Gastrocnemius medialis (tissue), 4 donors: Measurements from ENCODE around the gene CYP8B1.

ENCODE experiments used
- POLR2A ChIP-seq, 2 donors: fragments of 450-650 bp; IDR thresholded peaks; one replicate each; pipeline ENCODE4 v1.6.1; 2017; ENCODE audit warnings: antibody characterized with exemption in 2 of 2, mild to moderate bottlenecking in 2 of 2, moderate library complexity in 2 of 2
- TF ChIP-seq, protein P1 (sequence below), 5 experiments: fragments of 450-650 bp in 3 of 5; fragments of 200-600 bp in 2 of 5; sonication (generic) in 2 of 5; IDR thresholded peaks in 4 of 5; conservative IDR thresholded peaks in 1 of 5; 1 replicate in 4 of 5; 2 replicates in 1 of 5; pipeline ENCODE4 v1.5.1; 2016 to 2019; ENCODE audit warnings: antibody characterized with exemption in 5 of 5, mild to moderate bottlenecking in 3 of 5, moderate library complexity in 3 of 5

DNA sequence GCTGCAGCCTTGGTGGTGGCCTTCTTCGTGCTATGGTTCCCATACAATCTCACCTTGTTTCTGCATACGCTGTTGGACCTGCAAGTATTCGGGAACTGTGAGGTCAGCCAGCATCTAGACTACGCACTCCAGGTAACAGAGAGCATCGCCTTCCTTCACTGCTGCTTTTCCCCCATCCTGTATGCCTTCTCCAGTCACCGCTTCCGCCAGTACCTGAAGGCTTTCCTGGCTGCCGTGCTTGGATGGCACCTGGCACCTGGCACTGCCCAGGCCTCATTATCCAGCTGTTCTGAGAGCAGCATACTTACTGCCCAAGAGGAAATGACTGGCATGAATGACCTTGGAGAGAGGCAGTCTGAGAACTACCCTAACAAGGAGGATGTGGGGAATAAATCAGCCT lies 10.4 kb downstream of the CYP8B1 start:
- no peak for TF ChIP-seq POLR2A (IDR thresholded peaks at IDR 0.05)
- TF ChIP-seq, protein P1, sequence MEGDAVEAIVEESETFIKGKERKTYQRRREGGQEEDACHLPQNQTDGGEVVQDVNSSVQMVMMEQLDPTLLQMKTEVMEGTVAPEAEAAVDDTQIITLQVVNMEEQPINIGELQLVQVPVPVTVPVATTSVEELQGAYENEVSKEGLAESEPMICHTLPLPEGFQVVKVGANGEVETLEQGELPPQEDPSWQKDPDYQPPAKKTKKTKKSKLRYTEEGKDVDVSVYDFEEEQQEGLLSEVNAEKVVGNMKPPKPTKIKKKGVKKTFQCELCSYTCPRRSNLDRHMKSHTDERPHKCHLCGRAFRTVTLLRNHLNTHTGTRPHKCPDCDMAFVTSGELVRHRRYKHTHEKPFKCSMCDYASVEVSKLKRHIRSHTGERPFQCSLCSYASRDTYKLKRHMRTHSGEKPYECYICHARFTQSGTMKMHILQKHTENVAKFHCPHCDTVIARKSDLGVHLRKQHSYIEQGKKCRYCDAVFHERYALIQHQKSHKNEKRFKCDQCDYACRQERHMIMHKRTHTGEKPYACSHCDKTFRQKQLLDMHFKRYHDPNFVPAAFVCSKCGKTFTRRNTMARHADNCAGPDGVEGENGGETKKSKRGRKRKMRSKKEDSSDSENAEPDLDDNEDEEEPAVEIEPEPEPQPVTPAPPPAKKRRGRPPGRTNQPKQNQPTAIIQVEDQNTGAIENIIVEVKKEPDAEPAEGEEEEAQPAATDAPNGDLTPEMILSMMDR (IDR thresholded peaks at IDR 0.05 in 4 of 5, conservative IDR thresholded peaks at IDR 0.05 in 1 of 5) = no peak
